Subcutaneous adipose tissue (tissue), 4 donors: ENCODE results near the gene NOP56. TPM values are rescaled to one million over a fixed set of nuclear protein-coding genes. Genes with fewer than 3 reads are reported as not detected.

Source experiments
- CTCF ChIP-seq: fragments of 450-650 bp; IDR thresholded peaks from one replicate; pipeline ENCODE4 v1.5.1; 2016; ENCODE audit warnings: low read depth, mild to moderate bottlenecking, control low read depth, antibody characterized with exemption, moderate library complexity
- small RNA-seq: library from RNA; depleted of rRNA; stranded (forward); fragments of <200 nt; gene quantifications from one replicate; pipeline ENCODE3, GENCODE V24; 2016
- total RNA-seq, 4 donors: library from RNA; depleted of rRNA; stranded (reverse); fragments of >200 nt; gene quantifications; one replicate each; pipeline ENCODE4 v1.1.0, GENCODE V29; 2016

The NOP56 gene
- total RNA-seq, 4 donors from 2014 or later: 47.3 to 99.5 (median 59.3) TPM

GRCh38 chr20:2707353-2708072, 55.1 kb downstream of the NOP56 start:
- no peak for TF ChIP-seq CTCF

Small RNAs within 50 kb of the gene (small RNA-seq; reads per million reads assigned to genes)
- not detected for gene SNORA51
- gene SNORD110: not detected
- gene SNORD56: not detected
- not detected for gene SNORD57
- gene SNORD86: not detected

Other genes with a start within 250 kb of the NOP56 start
- gene SNRPB, start 181.8 kb upstream of the NOP56 start, total RNA-seq: 100 to 1,000 TPM; 101 to 119 (median 116) TPM
- gene ZNF343, start 143.7 kb upstream of the NOP56 start, total RNA-seq: 10 to 100 TPM in 3 of 4 donors, 1 to 10 TPM in 1; 8.9 to 13.9 (median 10.2) TPM
- 1 to 10 TPM in 2 of 4 donors, under 1 TPM in 2; 0.68 to 1.5 (median 1.1) TPM for gene TMC2, start 116.1 kb upstream of the NOP56 start, total RNA-seq
- 100 to 1,000 TPM in 2 of 4 donors, 10 to 100 TPM in 2; 77.0 to 167 (median 97.3) TPM for gene IDH3B, start 11.6 kb downstream of the NOP56 start, total RNA-seq
- gene EBF4, start 40.1 kb downstream of the NOP56 start, total RNA-seq: 1 to 10 TPM; 1.1 to 6.0 (median 1.8) TPM
- 10 to 100 TPM in 3 of 4 donors, 1 to 10 TPM in 1; 9.8 to 85.5 (median 19.9) TPM for gene CPXM1, start 148.0 kb downstream of the NOP56 start, total RNA-seq
- gene C20orf141, start 162.4 kb downstream of the NOP56 start, total RNA-seq: 1 to 10 TPM in 1 of 4 donors, not detected in 3; 2.3 TPM
- not detected for gene TMEM239, start 163.7 kb downstream of the NOP56 start, total RNA-seq
- 10 to 100 TPM; 24.0 to 39.7 (median 26.8) TPM for gene PCED1A, start 188.0 kb downstream of the NOP56 start, total RNA-seq
- 10 to 100 TPM; 23.3 to 45.2 (median 26.3) TPM for gene VPS16, start 188.1 kb downstream of the NOP56 start, total RNA-seq
- 10 to 100 TPM; 64.4 to 99.5 (median 95.3) TPM for gene PTPRA, start 220.8 kb downstream of the NOP56 start, total RNA-seq